Activated CD4-positive, alpha-beta T cell treated with anti-CD3 and anti-CD28 coated beads, Interleukin-10, Interleukin-2, amounts not matched to agents 100 ng/mL and 50 ng/mL, durations not matched to agents 16 hours and 8 hours (primary cell): ENCODE data around the gene DPYSL5.

Experiments used
- DNase-seq: peaks from one replicate; pipeline ENCODE4 v3.0.0-alpha.2; 2020

Gene DPYSL5

GRCh38 chr2:26933431-26934334, 85.8 kb downstream of the DPYSL5 start:
- no peak for DNase-seq

- no peak for DNase-seq
These were observed 86.4 kb downstream of the DPYSL5 start for GRCh38 chr2:26934335-26934724.

- DNase-seq = no peak
These were observed 87.1 kb downstream of the DPYSL5 start for GRCh38 chr2:26934985-26935384.

- no peak for DNase-seq
These were observed 88.9 kb downstream of the DPYSL5 start for GRCh38 chr2:26936855-26937254.

- DNase-seq = no peak
These were observed 90.6 kb downstream of the DPYSL5 start for GRCh38 chr2:26938399-26939118.

GRCh38 chr2:26940001-26940400, 92.1 kb downstream of the DPYSL5 start:
- DNase-seq = no peak

GRCh38 chr2:26941486-26941885, 93.6 kb downstream of the DPYSL5 start:
- DNase-seq = no peak

GRCh38 chr2:26942543-26943295, 94.8 kb downstream of the DPYSL5 start:
- peak; percentile 69 for DNase-seq

GRCh38 chr2:26945991-26946750, 98.2 kb downstream of the DPYSL5 start:
- DNase-seq = no peak

GRCh38 chr2:26946841-26947784, 99.2 kb downstream of the DPYSL5 start:
- DNase-seq = no peak

GRCh38 chr2:26948800-26949199, 100.9 kb downstream of the DPYSL5 start:
- no peak for DNase-seq

- DNase-seq = no peak
These were observed 102.3 kb downstream of the DPYSL5 start for GRCh38 chr2:26950246-26950645.

- DNase-seq = no peak
These were observed 103.3 kb downstream of the DPYSL5 start for GRCh38 chr2:26951236-26951635.

- no peak for DNase-seq
These were observed 104.4 kb downstream of the DPYSL5 start for GRCh38 chr2:26952374-26952773.

- no peak for DNase-seq
These were observed 106.2 kb downstream of the DPYSL5 start for GRCh38 chr2:26954135-26954534.

- no peak for DNase-seq
These were observed 109.1 kb downstream of the DPYSL5 start for GRCh38 chr2:26957041-26957440.

GRCh38 chr2:26957534-26957933, 109.6 kb downstream of the DPYSL5 start:
- DNase-seq = no peak

- no peak for DNase-seq
These were observed 111.4 kb downstream of the DPYSL5 start for GRCh38 chr2:26959331-26959730.

- no peak for DNase-seq
These were observed 116.7 kb downstream of the DPYSL5 start for GRCh38 chr2:26964446-26965130.

- no peak for DNase-seq
These were observed 120.1 kb downstream of the DPYSL5 start for GRCh38 chr2:26968001-26968400.
